BLaER1 (cell line): ENCODE results near the gene CES1.
"Not testable (repeated sequence)": the region's sequence is repeated elsewhere in the genome, so short reads cannot be mapped to it uniquely, and the experiment has no call there.

Experiments used
- H3K27ac ChIP-seq: shearing (Covaris generic); formaldehyde crosslinking; 2 replicates; pipeline ENCODE4 v1.8.1; 2022
- H3K27me3 ChIP-seq: shearing (Covaris generic); formaldehyde crosslinking; 2 replicates; pipeline ENCODE4 v1.8.1; 2022
- H3K36me3 ChIP-seq: shearing (Covaris generic); formaldehyde crosslinking; 2 replicates; pipeline ENCODE4 v1.8.1; 2022
- H3K4me1 ChIP-seq: shearing (Covaris generic); formaldehyde crosslinking; 2 replicates; pipeline ENCODE4 v1.8.1; 2022
- H3K4me2 ChIP-seq: shearing (Covaris generic); formaldehyde crosslinking; 2 replicates; pipeline ENCODE4 v1.8.1; 2022
- H3K4me3 ChIP-seq: shearing (Covaris generic); formaldehyde crosslinking; 2 replicates; pipeline ENCODE4 v1.8.1; 2022
- H3K9ac ChIP-seq: shearing (Covaris generic); formaldehyde crosslinking; 2 replicates; pipeline ENCODE4 v1.8.1; 2022
- H3K9me3 ChIP-seq: shearing (Covaris generic); formaldehyde crosslinking; 2 replicates; pipeline ENCODE4 v1.8.1; 2022
- H4K20me1 ChIP-seq: shearing (Covaris generic); formaldehyde crosslinking; 2 replicates; pipeline ENCODE4 v1.8.1; 2022
- Cebpa-rat ChIP-seq: shearing (Covaris generic); IDR thresholded peaks from 2 replicates; pipeline ENCODE4 v1.8.1; 2022

CES1 gene

GRCh38 chr16:55856950-55857349 lies 24.1 kb upstream of the CES1 start:
- Histone ChIP-seq H3K4me2 (0 out of 2 replicates have a peak overlapping the region, but pooled peaks have one; percentile 5), H3K9ac (no peak overlapping the region), H3K27ac (no peak overlapping the region), H3K4me1 (peaks cover 14% of the 10 kb centered on the region; the same call in 1 of the 2 replicates), H3K4me3 (no peak overlapping the region), H3K9me3 (no peaks in the 10 kb centered on the region), H3K27me3 (no peaks in the 10 kb centered on the region), H3K36me3 (no peaks in the 10 kb centered on the region), H4K20me1 (no peaks in the 10 kb centered on the region)
- no peak for TF ChIP-seq Cebpa-rat

GRCh38 chr16:55853114-55853513 lies 20.2 kb upstream of the CES1 start:
- no peak overlapping the region for H3K4me3 ChIP-seq
- H3K27ac ChIP-seq, result no peak overlapping the region
- no peaks in the 10 kb centered on the region for H3K36me3 ChIP-seq
- no peaks in the 10 kb centered on the region for H3K27me3 ChIP-seq
- H3K9ac ChIP-seq, result no peak overlapping the region
- H3K4me2 ChIP-seq, result no peak overlapping the region
- no peaks in the 10 kb centered on the region for H3K9me3 ChIP-seq
- no peak for TF ChIP-seq Cebpa-rat
- H4K20me1 ChIP-seq, result no peaks in the 10 kb centered on the region
- peaks cover 14% of the 10 kb centered on the region; the same call in 1 of the 2 replicates for H3K4me1 ChIP-seq

- Histone ChIP-seq H3K4me1 (no peaks in the 10 kb centered on the region), H3K4me2 (no peak overlapping the region), H3K9ac (no peak overlapping the region), H3K27ac (no peak overlapping the region), H4K20me1 (no peaks in the 10 kb centered on the region), H3K27me3 (no peaks in the 10 kb centered on the region), H3K4me3 (no peak overlapping the region), H3K36me3 (no peaks in the 10 kb centered on the region), H3K9me3 (no peaks in the 10 kb centered on the region)
- TF ChIP-seq Cebpa-rat, result no peak
Observed at GRCh38 chr16:55849536-55849935, 16.6 kb upstream of the CES1 start.

GRCh38 chr16:55846598-55847346 lies 13.9 kb upstream of the CES1 start:
- Histone ChIP-seq H3K36me3 (no peaks in the 10 kb centered on the region), H3K4me1 (no peaks in the 10 kb centered on the region), H3K4me2 (no peak overlapping the region), H4K20me1 (no peaks in the 10 kb centered on the region), H3K9me3 (no peaks in the 10 kb centered on the region), H3K9ac (no peak overlapping the region), H3K4me3 (no peak overlapping the region), H3K27ac (no peak overlapping the region), H3K27me3 (no peaks in the 10 kb centered on the region)
- no peak for TF ChIP-seq Cebpa-rat

GRCh38 chr16:55843105-55843395 lies 10.2 kb upstream of the CES1 start:
- H3K36me3 ChIP-seq, result no peaks in the 10 kb centered on the region
- H3K27ac ChIP-seq, result no peak overlapping the region
- H3K4me1 ChIP-seq, result no peaks in the 10 kb centered on the region
- TF ChIP-seq Cebpa-rat, result no peak
- H3K4me2 ChIP-seq, result no peak overlapping the region
- no peak overlapping the region for H3K9ac ChIP-seq
- H3K27me3 ChIP-seq, result no peaks in the 10 kb centered on the region
- H4K20me1 ChIP-seq, result no peaks in the 10 kb centered on the region
- H3K4me3 ChIP-seq, result no peak overlapping the region
- no peaks in the 10 kb centered on the region for H3K9me3 ChIP-seq

GRCh38 chr16:55842369-55843104 lies 9.6 kb upstream of the CES1 start:
- Histone ChIP-seq H3K4me3 (no peak overlapping the region), H3K4me2 (no peak overlapping the region)

GRCh38 chr16:55839115-55839514 lies 6.2 kb upstream of the CES1 start:
- H3K9ac ChIP-seq, result no peak overlapping the region
- no peak overlapping the region for H3K4me2 ChIP-seq
- H3K4me1 ChIP-seq, result no peaks in the 10 kb centered on the region

More at GRCh38 chr16:55842369-55843104, 9.6 kb upstream of the CES1 start:
- no peaks in the 10 kb centered on the region for H3K4me1 ChIP-seq
- no peaks in the 10 kb centered on the region for H4K20me1 ChIP-seq
- no peaks in the 10 kb centered on the region for H3K36me3 ChIP-seq
- H3K9me3 ChIP-seq, result no peaks in the 10 kb centered on the region
- no peak overlapping the region for H3K9ac ChIP-seq
- no peaks in the 10 kb centered on the region for H3K27me3 ChIP-seq
- no peak overlapping the region for H3K27ac ChIP-seq
- no peak for TF ChIP-seq Cebpa-rat

GRCh38 chr16:55836158-55836611 lies 3.3 kb upstream of the CES1 start:
- no peak overlapping the region for H3K9ac ChIP-seq
- no peak overlapping the region for H3K4me3 ChIP-seq
- no peaks in the 10 kb centered on the region for H4K20me1 ChIP-seq
- no peaks in the 10 kb centered on the region for H3K4me1 ChIP-seq
- no peak overlapping the region for H3K4me2 ChIP-seq
- no peaks in the 10 kb centered on the region for H3K9me3 ChIP-seq
- no peak for TF ChIP-seq Cebpa-rat
- no peak overlapping the region for H3K27ac ChIP-seq
- H3K27me3 ChIP-seq, result no peaks in the 10 kb centered on the region
- no peaks in the 10 kb centered on the region for H3K36me3 ChIP-seq

More at GRCh38 chr16:55839115-55839514, 6.2 kb upstream of the CES1 start:
- no peak overlapping the region for H3K4me3 ChIP-seq
- no peaks in the 10 kb centered on the region for H3K36me3 ChIP-seq
- no peaks in the 10 kb centered on the region for H3K9me3 ChIP-seq
- no peak overlapping the region for H3K27ac ChIP-seq
- TF ChIP-seq Cebpa-rat, result no peak
- H4K20me1 ChIP-seq, result no peaks in the 10 kb centered on the region
- H3K27me3 ChIP-seq, result no peaks in the 10 kb centered on the region

GRCh38 chr16:55835581-55835980 lies 2.7 kb upstream of the CES1 start:
- no peaks in the 10 kb centered on the region for H3K36me3 ChIP-seq
- no peak overlapping the region for H3K4me2 ChIP-seq
- no peak for TF ChIP-seq Cebpa-rat
- H3K27ac ChIP-seq, result no peak overlapping the region
- no peaks in the 10 kb centered on the region for H4K20me1 ChIP-seq
- no peak overlapping the region for H3K9ac ChIP-seq
- no peaks in the 10 kb centered on the region for H3K27me3 ChIP-seq
- no peaks in the 10 kb centered on the region for H3K9me3 ChIP-seq
- H3K4me3 ChIP-seq, result no peak overlapping the region
- H3K4me1 ChIP-seq, result no peaks in the 10 kb centered on the region

- not testable (repeated sequence) for H3K9me3 ChIP-seq, H3K36me3 ChIP-seq, H3K4me3 ChIP-seq, H3K4me1 ChIP-seq, H3K27ac ChIP-seq, H3K9ac ChIP-seq, H4K20me1 ChIP-seq, H3K4me2 ChIP-seq, H3K27me3 ChIP-seq
Observed at GRCh38 chr16:55835173-55835572, 2.3 kb upstream of the CES1 start.
